GM18511 (cell line): ENCODE results near the gene TBL1X.

Experiments
- ATAC-seq: cut with Tn5 transposase; IDR thresholded peaks from one replicate; pipeline ENCODE4 v1.9.1; 2021; ENCODE audit warnings: mild to moderate bottlenecking, moderate library complexity; ENCODE audit not compliant: unreplicated experiment

TBL1X gene

GRCh38 chrX:9458516-9459078 is 6.3 kb upstream of the TBL1X start:
- no peak for ATAC-seq

DNA sequence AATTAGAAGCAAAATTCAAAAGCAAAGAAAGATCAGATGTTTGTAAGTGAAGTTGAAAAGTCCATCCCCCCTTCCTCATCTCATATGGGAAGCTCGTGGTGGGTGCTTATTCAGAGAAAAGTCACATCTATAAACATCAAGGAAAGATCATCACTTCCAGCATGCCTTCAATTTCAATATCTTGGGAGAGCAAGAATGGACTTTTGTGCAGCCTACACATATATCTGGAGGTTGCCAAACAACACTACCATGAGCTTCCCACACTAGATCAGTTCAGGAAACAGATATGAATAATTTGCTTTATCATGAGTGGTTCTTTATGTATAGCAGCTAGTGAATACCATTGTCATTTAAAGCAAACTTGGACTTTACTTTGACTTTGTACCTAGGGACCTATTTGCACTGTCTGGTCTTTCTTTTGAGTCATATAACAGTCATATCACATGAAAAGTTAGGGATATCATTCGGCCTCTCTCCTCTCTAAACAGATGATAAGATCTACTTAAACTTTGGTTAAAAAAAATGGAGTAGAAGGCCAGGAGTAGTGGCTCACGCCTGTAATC is 5.6 kb upstream of the TBL1X start:
- ATAC-seq = no peak

GRCh38 chrX:9461087-9461486 is 3.8 kb upstream of the TBL1X start:
- no peak for ATAC-seq

DNA sequence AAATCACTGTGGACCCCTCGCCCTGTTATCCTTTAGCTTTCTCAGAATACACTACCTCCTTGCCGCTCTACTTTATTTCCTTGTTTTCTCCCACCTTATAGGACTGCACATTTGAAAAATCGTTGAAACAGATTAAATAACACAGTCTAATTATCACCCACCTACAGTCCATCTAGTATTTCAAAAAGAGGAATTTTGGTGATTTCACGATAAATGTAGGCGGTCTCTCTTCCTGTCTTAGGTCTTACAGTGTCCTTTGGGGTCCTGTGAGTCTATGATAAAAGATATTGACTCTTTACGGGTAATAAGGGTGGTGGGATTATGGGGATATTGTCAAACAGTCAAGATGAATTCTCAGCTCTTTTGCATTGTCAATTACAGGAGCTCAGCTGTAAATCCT is 2.4 kb upstream of the TBL1X start:
- peak; percentile 1 for ATAC-seq

DNA sequence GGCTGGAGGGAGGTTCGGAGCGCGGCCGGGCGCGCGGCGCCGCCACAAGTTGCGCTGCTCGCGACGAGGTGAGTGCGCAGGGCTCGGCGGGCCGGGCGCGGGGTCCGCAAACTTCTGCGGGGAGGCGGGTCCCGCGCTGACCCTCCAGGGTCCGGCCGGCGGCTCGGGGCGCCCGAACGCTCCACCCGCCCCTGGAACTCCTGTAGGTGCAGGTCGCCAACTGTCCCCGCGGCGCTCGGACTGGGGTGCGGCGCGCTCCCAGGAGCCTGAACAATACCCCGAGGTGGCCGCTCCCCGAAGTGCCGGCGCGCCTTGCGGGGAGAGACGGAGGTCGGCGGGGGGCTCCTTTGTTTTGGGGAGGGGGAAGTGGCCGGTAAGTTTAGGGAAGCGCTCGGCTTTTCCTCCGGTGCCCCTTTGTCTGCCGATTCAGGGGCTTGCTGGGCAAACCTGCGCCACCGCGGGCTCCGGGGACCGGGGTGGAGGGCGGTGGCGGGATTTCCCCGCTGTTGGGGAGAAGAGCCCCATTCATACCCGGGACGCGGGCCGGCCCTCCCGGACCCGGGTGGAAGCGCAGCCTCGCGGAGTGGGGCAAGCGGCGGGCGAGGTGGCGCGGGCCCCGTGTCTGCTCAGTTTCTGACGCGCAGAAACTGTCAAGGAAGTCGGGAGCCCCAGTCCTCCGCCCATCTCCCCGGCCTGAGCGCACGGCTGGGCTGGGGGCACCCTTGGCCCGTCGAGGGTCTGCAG is 694 bp downstream of the TBL1X start:
- peak; percentile 28 for ATAC-seq

DNA sequence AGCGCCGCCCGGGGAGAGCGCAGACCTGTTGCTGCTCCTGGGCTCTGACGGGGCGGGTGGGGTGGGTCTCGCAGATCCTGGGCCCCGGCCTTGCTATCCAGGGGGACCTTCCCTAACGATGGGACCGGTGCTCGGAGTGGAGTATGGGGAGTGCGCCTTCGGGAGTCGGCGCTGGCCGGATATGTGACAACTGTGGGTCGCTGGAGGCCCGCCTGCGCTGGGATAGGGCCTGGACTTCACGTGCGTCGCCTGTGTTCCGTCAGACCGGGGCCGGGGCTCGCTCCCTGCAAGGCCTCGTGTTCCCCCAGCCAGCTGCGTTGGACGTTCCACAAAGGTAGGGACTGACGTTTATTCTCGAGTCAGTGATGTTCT is 1.3 kb downstream of the TBL1X start:
- peak; percentile 7 for ATAC-seq

GRCh38 chrX:9466736-9467135 is 1.9 kb downstream of the TBL1X start:
- no peak for ATAC-seq

DNA sequence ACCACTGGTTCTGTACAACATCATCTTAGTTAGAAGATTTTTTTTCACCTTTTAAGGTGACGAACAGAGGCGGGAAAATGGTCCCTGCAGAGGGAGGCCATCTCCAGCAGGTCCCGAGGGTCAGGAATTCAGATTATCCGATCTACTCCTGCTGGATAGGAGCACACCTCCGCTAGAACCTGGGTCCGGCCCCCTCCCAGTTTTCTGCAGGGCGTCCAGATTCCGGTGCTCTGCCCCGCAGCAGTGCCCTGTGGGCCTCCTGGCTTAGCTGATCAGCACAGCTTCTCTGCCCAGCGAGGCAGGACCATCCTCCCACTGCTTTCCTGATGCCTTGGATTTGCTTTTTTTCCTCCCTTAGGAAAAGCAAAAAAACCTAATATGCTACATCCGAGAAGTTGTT is 2.3 kb downstream of the TBL1X start:
- no peak for ATAC-seq

GRCh38 chrX:9467751-9468150 is 2.9 kb downstream of the TBL1X start:
- ATAC-seq = no peak

DNA sequence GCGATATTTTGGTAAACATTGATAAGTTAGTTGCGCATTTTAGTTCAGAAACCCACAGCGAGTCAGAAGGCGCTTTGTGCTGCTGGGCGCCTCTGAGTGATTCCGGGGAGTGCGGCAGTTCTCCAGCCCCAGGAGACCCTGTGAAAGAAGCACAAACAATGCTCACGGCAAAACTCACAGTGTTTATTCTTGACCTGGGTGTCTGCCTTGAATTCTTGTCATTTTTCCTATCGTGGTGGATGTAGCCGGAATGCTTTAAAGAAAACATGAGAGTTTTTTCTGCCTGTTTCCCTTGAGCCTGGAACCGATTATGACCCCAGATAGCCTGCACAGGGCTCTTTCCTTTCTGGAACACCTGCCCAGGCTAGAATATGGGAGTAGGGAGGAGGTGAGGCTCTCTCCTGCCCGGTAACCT is 6.7 kb downstream of the TBL1X start:
- ATAC-seq = no peak

GRCh38 chrX:9473708-9474107 is 8.8 kb downstream of the TBL1X start:
- no peak for ATAC-seq

DNA sequence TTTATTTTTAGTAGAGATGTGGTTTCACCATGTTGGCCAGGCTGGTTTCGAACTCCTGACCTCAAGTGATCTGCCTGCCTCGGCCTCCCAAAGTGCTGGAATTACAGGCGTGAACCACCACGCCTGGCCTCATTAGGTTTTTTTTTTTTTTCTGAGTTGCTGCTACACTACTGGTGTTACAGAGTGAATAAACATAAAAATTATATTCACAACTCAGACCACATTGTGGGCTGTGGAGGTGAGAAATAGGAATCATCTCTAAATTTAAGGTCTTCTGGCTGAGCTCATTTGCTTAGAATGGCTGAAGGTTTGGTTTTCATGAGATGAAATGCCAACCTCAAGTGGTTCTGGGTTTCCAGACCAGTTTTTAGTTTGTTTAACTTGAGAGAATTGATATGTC is 10.6 kb downstream of the TBL1X start:
- peak; percentile 47 for ATAC-seq

- peak; percentile 69 for ATAC-seq
Measured at GRCh38 chrX:9475984-9476383, 11.1 kb downstream of the TBL1X start.

DNA sequence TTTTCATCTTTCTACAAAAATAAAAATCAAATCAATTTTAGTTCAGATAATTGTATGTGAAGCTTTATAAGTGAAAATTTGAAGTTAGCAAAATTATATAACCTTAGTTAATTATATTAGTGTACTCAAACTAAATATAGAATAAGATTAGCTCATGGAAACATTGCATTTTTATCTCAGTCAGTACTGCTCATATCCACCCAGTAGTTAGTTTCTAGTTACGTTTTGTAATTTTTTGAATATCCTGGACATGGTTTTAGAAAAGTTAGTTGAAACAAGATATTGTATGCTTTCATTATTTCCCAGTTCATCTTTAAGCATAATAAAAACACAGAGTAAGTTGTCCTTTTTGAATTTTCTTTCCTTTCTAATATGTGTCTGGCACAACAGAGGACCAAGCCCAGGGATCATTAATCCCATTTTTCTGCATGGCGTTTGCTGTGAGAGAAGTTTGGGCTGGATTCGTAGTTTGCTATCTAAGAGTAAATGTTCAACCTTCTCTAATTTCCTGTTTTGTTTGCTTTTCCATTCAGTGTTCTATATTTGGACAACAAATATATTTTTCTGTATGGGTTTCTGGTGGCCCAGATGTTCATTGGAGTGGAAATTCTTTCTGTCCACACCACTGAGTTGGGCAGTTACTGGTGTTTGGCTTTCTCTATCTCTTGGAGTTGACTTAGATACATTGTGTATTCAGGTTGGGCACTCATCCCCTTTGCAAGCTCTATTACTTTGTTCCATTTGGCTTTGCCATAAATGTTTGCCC is 12.1 kb downstream of the TBL1X start:
- no peak for ATAC-seq

GRCh38 chrX:9482408-9482807 is 17.6 kb downstream of the TBL1X start:
- ATAC-seq = no peak

GRCh38 chrX:9482837-9483236 is 18.0 kb downstream of the TBL1X start:
- no peak for ATAC-seq

DNA sequence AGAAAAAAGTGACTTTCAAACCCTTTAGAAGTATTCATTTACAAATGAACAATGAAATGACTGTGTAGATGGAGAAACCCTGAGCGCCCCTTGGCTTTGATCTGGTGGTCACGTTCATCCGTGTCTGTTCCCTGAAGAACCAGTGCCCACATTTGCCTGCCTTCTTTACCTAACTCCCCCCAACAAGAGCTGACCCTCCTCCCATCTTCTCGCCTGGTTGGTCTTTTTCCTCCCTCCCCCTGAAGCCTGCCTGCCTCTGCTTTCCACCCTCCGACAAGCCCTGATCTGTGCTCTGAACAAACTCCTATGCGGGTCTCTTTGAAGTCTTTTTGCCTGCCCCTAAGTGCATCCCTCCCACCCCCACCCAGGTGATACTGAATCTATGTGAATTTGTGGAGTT is 18.5 kb downstream of the TBL1X start:
- no peak for ATAC-seq

- ATAC-seq = no peak
Measured at GRCh38 chrX:9486786-9487387, 22.0 kb downstream of the TBL1X start.

GRCh38 chrX:9488586-9488985 is 23.7 kb downstream of the TBL1X start:
- no peak for ATAC-seq

DNA sequence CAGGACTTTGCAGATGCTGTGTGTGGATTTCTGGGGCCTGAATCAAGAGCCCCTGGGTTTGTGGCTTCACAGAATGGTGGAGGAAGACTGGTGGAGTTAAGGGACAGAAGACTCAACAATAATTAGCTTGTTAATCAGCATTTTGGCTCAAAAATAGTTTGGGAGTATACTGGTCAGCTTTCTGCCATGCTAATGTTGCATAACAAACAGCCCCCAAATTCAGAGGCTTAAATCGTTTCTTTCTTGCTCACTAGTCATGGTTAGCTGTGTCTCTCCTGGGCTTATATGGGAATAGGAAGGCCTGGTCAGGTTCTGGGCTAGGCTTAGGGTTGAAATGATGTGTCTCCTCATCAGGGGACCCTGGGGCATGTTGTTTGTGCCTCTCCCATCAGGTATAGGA is 24.4 kb downstream of the TBL1X start:
- ATAC-seq = no peak

DNA sequence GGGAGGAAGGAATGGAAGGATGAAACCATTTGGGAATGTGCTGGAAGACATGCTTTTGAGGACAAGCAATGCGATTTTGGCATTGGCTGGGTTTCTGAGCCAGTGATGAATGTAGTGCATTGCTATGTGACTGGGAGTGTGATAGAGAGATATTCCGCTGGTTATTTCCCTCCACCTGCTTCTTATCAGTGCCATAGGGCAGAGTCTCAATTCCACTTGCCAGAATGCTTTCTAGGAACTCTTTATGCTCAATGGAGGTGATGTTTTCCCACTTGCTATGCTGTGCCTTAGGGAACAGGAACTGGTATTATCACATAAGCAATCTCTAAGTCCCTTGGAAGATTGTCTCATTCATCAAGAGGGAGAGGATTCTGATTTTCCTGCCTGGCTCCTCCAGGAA is 28.0 kb downstream of the TBL1X start:
- no peak for ATAC-seq
